Activated CD8-positive, alpha-beta memory T cell treated with anti-CD3 and anti-CD28 coated beads, Interleukin-2, amount 10 ng/mL, durations not matched to agents 7 days and 5 days (primary cell): ENCODE results near the gene KSR1. TPM values are rescaled to one million over a fixed set of nuclear protein-coding genes. Genes with fewer than 3 reads are reported as not detected.

Source experiments
- ATAC-seq: fragments of 150-1000 bp; cut with Tn5 transposase; one replicate; pipeline ENCODE4 v1.10.0; 2021; ENCODE audit warnings: moderate library complexity
- CTCF ChIA-PET: fragments of 350-600 bp; sonication (Branson Sonifier 250); formaldehyde crosslinking; loops from one replicate; lab custom pipeline; 2021; ENCODE audit warnings: antibody characterized with exemption; lab: Charles Lee
- DNase-seq: peaks from one replicate; pipeline ENCODE4 v3.0.0-alpha.2; 2020
- H3K27ac Mint-ChIP-seq: one replicate; pipeline ENCODE4 v1.8.0; 2021; ENCODE audit warnings: mild to moderate bottlenecking, mixed read lengths
- H3K27me3 Mint-ChIP-seq: one replicate; pipeline ENCODE4 v1.8.0; 2021; ENCODE audit warnings: mixed read lengths
- H3K36me3 Mint-ChIP-seq: one replicate; pipeline ENCODE4 v1.8.0; 2021; ENCODE audit warnings: mild to moderate bottlenecking, mixed read lengths
- H3K4me1 Mint-ChIP-seq: one replicate; pipeline ENCODE4 v1.8.0; 2021; ENCODE audit warnings: mixed read lengths
- H3K4me3 Mint-ChIP-seq: one replicate; pipeline ENCODE4 v1.8.0; 2021; ENCODE audit warnings: mild to moderate bottlenecking, moderate library complexity, mixed read lengths
- H3K9me3 Mint-ChIP-seq: one replicate; pipeline ENCODE4 v1.8.0; 2022; ENCODE audit warnings: low read depth, mixed read lengths
- total RNA-seq, 2 experiments: library from RNA; stranded (reverse); gene quantifications; one replicate each; pipeline ENCODE4 v1.2.3, GENCODE V29; 2021

KSR1 gene
- total RNA-seq, 2 experiments from 2014 or later = 56.6 to 70.4 TPM

- Mint-ChIP-seq H3K4me1 (peaks cover 23% of the 10 kb centered on the region), H3K27ac (no peak overlapping the region), H3K4me3 (no peak overlapping the region), H3K36me3 (peaks cover 25% of the 10 kb centered on the region), H3K27me3 (no peaks in the 10 kb centered on the region), H3K9me3 (no peaks in the 10 kb centered on the region)
- DNase-seq (no peak), ATAC-seq (no peak)
- CTCF ChIA-PET = interaction anchor here (0.7 to 9.3 kb wide), 18 partner anchors 17 to 367 kb away, joined by 3 to 152 read pairs (median 22); partner anchors contain the start of genes KSR1 and LGALS9
Measured at GRCh38 chr17:27603880-27604794, 147.9 kb downstream of the KSR1 start.

GRCh38 chr17:27605409-27605808 lies 149.2 kb downstream of the KSR1 start:
- H3K4me1 Mint-ChIP-seq = peaks cover 20% of the 10 kb centered on the region

GRCh38 chr17:27607521-27608091 lies 151.4 kb downstream of the KSR1 start:
- H3K27me3 Mint-ChIP-seq = no peaks in the 10 kb centered on the region
- CTCF ChIA-PET = interaction anchor here (2.5 to 5.7 kb wide), 2 partner anchors 24 to 44 kb away, joined by 12 to 58 read pairs; partner anchors contain the start of gene LGALS9
- DNase-seq (no peak), ATAC-seq (no peak)
- H3K4me1 Mint-ChIP-seq = peaks cover 20% of the 10 kb centered on the region
- H3K36me3 Mint-ChIP-seq = peaks cover 27% of the 10 kb centered on the region
- no peaks in the 10 kb centered on the region for H3K9me3 Mint-ChIP-seq
- H3K27ac Mint-ChIP-seq = no peak overlapping the region
- H3K4me3 Mint-ChIP-seq = no peak overlapping the region

More at GRCh38 chr17:27605409-27605808, 149.2 kb downstream of the KSR1 start:
- Mint-ChIP-seq H3K27me3 (no peaks in the 10 kb centered on the region), H3K36me3 (peaks cover 26% of the 10 kb centered on the region), H3K4me3 (no peak overlapping the region), H3K9me3 (no peaks in the 10 kb centered on the region), H3K27ac (no peak overlapping the region)
- CTCF ChIA-PET = interaction anchor here (1.3 to 9.3 kb wide), 5 partner anchors 19 to 368 kb away, joined by 4 to 152 read pairs (median 72); no protein-coding TSS in a partner anchor
- ATAC-seq = no peak
- no peak for DNase-seq

- DNase-seq (no peak), ATAC-seq (no peak)
- CTCF ChIA-PET = interaction anchor here (1.4 to 5.7 kb wide), 5 partner anchors 8 to 256 kb away, joined by 3 to 58 read pairs (median 12); partner anchors contain the start of gene LGALS9
- Mint-ChIP-seq H3K4me3 (no peak overlapping the region), H3K36me3 (peaks cover 30% of the 10 kb centered on the region), H3K4me1 (peaks cover 17% of the 10 kb centered on the region), H3K27me3 (no peaks in the 10 kb centered on the region), H3K9me3 (no peaks in the 10 kb centered on the region), H3K27ac (peak overlapping the region; percentile 28)
Measured at GRCh38 chr17:27608328-27609230, 152.3 kb downstream of the KSR1 start.

GRCh38 chr17:27609611-27610303 lies 153.5 kb downstream of the KSR1 start:
- Mint-ChIP-seq H3K36me3 (peaks cover 33% of the 10 kb centered on the region), H3K4me1 (peaks cover 17% of the 10 kb centered on the region), H3K4me3 (no peak overlapping the region), H3K27me3 (no peaks in the 10 kb centered on the region), H3K27ac (no peak overlapping the region), H3K9me3 (no peaks in the 10 kb centered on the region)
- peak; percentile 60 for ATAC-seq
- peak; percentile 48 for DNase-seq
- CTCF ChIA-PET = interaction anchor here (0.9 to 5.7 kb wide), 21 partner anchors 9 to 373 kb away, joined by 3 to 58 read pairs (median 4); partner anchors contain the start of gene KSR1

- Mint-ChIP-seq H3K27me3 (no peaks in the 10 kb centered on the region), H3K36me3 (peaks cover 36% of the 10 kb centered on the region), H3K27ac (no peak overlapping the region), H3K4me1 (peaks cover 20% of the 10 kb centered on the region), H3K9me3 (no peaks in the 10 kb centered on the region), H3K4me3 (no peak overlapping the region)
- ATAC-seq (no peak), DNase-seq (no peak)
- CTCF ChIA-PET = interaction anchor here (0.9 to 5.7 kb wide), 15 partner anchors 9 to 374 kb away, joined by 3 to 58 read pairs (median 4); partner anchors contain the start of gene KSR1
Measured at GRCh38 chr17:27610304-27610677, 154.0 kb downstream of the KSR1 start.

- Mint-ChIP-seq H3K4me1 (peaks cover 36% of the 10 kb centered on the region), H3K4me3 (no peak overlapping the region), H3K36me3 (peaks cover 40% of the 10 kb centered on the region), H3K27ac (peak overlapping the region; percentile 29), H3K27me3 (no peaks in the 10 kb centered on the region), H3K9me3 (no peaks in the 10 kb centered on the region)
- DNase-seq (no peak), ATAC-seq (no peak)
- CTCF ChIA-PET = interaction anchor here (0.7 to 5.7 kb wide), 6 partner anchors 12 to 278 kb away, joined by 3 to 58 read pairs (median 3); partner anchors contain the start of gene LGALS9
Measured at GRCh38 chr17:27612160-27612770, 156.0 kb downstream of the KSR1 start.

- DNase-seq (no peak), ATAC-seq (no peak)
- Mint-ChIP-seq H3K4me1 (peaks cover 32% of the 10 kb centered on the region), H3K9me3 (no peaks in the 10 kb centered on the region), H3K27ac (no peak overlapping the region), H3K36me3 (peaks cover 47% of the 10 kb centered on the region), H3K4me3 (no peak overlapping the region), H3K27me3 (no peaks in the 10 kb centered on the region)
- CTCF ChIA-PET = interaction anchor here (0.7 to 1.8 kb wide), 4 partner anchors 19 to 280 kb away, joined by 3 to 7 read pairs (median 3); no protein-coding TSS in a partner anchor
Measured at GRCh38 chr17:27613433-27613832, 157.2 kb downstream of the KSR1 start.

GRCh38 chr17:27615121-27615520 lies 158.9 kb downstream of the KSR1 start:
- Mint-ChIP-seq H3K27ac (no peak overlapping the region), H3K36me3 (peaks cover 44% of the 10 kb centered on the region), H3K27me3 (no peaks in the 10 kb centered on the region), H3K4me1 (peaks cover 35% of the 10 kb centered on the region), H3K9me3 (no peaks in the 10 kb centered on the region), H3K4me3 (no peak overlapping the region)
- ATAC-seq (no peak), DNase-seq (no peak)
- CTCF ChIA-PET = interaction anchor here (1.7 to 2.3 kb wide), 2 partner anchors 13 to 36 kb away, joined by 5 to 6 read pairs; no protein-coding TSS in a partner anchor

GRCh38 chr17:27616414-27616813 lies 160.2 kb downstream of the KSR1 start:
- H3K4me1 Mint-ChIP-seq = peaks cover 46% of the 10 kb centered on the region
- H3K27ac Mint-ChIP-seq = peak overlapping the region; percentile 8
- peaks cover 45% of the 10 kb centered on the region for H3K36me3 Mint-ChIP-seq
- peak; percentile 33 for ATAC-seq
- H3K9me3 Mint-ChIP-seq = no peaks in the 10 kb centered on the region
- CTCF ChIA-PET = interaction anchor here (0.9 to 2.3 kb wide), 4 partner anchors 14 to 37 kb away, joined by 3 to 6 read pairs (median 4); partner anchors contain the start of gene LGALS9
- no peak for DNase-seq
- no peaks in the 10 kb centered on the region for H3K27me3 Mint-ChIP-seq
- no peak overlapping the region for H3K4me3 Mint-ChIP-seq

GRCh38 chr17:27618417-27618816 lies 162.2 kb downstream of the KSR1 start:
- no peak for ATAC-seq
- CTCF ChIA-PET = interaction anchor here (0.5 to 1.2 kb wide), 3 partner anchors 9 to 375 kb away, joined by 3 read pairs; no protein-coding TSS in a partner anchor
- Mint-ChIP-seq H3K4me1 (peaks cover 35% of the 10 kb centered on the region), H3K27ac (peak overlapping the region; percentile 9), H3K27me3 (no peaks in the 10 kb centered on the region), H3K4me3 (no peak overlapping the region), H3K36me3 (peaks cover 45% of the 10 kb centered on the region), H3K9me3 (no peaks in the 10 kb centered on the region)
- DNase-seq = no peak
